ES-I3 (cell line): Measurements from ENCODE around the gene TMEM179B.
A peak's percentile ranks its signal among the peaks of the same experiment; 100 is the strongest.
"Not testable (repeated sequence)": the region's sequence is repeated elsewhere in the genome, so short reads cannot be mapped to it uniquely, and the experiment has no call there.

Source experiments
- H3K36me3 ChIP-seq: 2 replicates; pipeline ENCODE4 v1.6.1; 2013; ENCODE audit warnings: mild to moderate bottlenecking, low read length, control low read depth, moderate library complexity; ENCODE audit not compliant: insufficient read depth
- H3K4me1 ChIP-seq: 2 replicates; pipeline ENCODE4 v1.6.1; 2013; ENCODE audit warnings: mild to moderate bottlenecking, control low read depth, low read length; ENCODE audit not compliant: insufficient read depth
- H3K9ac ChIP-seq: 2 replicates; pipeline ENCODE4 v1.6.1; 2013; ENCODE audit warnings: low read depth, mild to moderate bottlenecking, low read length, moderate library complexity
- H3K9me3 ChIP-seq: 2 replicates; pipeline ENCODE4 v1.6.1; 2013; ENCODE audit warnings: mild to moderate bottlenecking, low read length, moderate library complexity; ENCODE audit not compliant: control insufficient read depth, insufficient read depth

The TMEM179B gene

GRCh38 chr11:62787005-62787759 lies at the start of gene TMEM179B:
TMEM179B (plus strand) TSS chr11:62787402; CDS start chr11:62787432, 30 bp downstream.
- Histone ChIP-seq H3K4me1 (peaks cover under 1% of the 10 kb centered on the region), H3K9me3 (no peaks in the 10 kb centered on the region), H3K36me3 (no peaks in the 10 kb centered on the region; the same call in 1 of the 2 replicates), H3K9ac (peak within 1 kb of the TSS; percentile 91)

- no peak overlapping the region; the same call in 1 of the 2 replicates for H3K9ac ChIP-seq
- H3K4me1 ChIP-seq, result no peaks in the 10 kb centered on the region
- peaks cover 10% of the 10 kb centered on the region for H3K36me3 ChIP-seq
- H3K9me3 ChIP-seq, result no peaks in the 10 kb centered on the region
These were observed 39.6 kb upstream of the TMEM179B start for GRCh38 chr11:62747475-62748160.

- H3K36me3 ChIP-seq, result peaks cover 16% of the 10 kb centered on the region
- H3K9me3 ChIP-seq, H3K9ac ChIP-seq, H3K4me1 ChIP-seq: not testable (repeated sequence)
These were observed 37.3 kb upstream of the TMEM179B start for GRCh38 chr11:62749931-62750330.

GRCh38 chr11:62752177-62752785 lies 34.9 kb upstream of the TMEM179B start:
- Histone ChIP-seq H3K36me3 (peaks cover 16% of the 10 kb centered on the region), H3K4me1 (no peaks in the 10 kb centered on the region; the same call in none of the 2 replicates), H3K9me3 (no peaks in the 10 kb centered on the region), H3K9ac (no peak overlapping the region)

- Histone ChIP-seq H3K9ac (peak overlapping the region; percentile 74; the same call in 1 of the 2 replicates), H3K36me3 (peaks cover 16% of the 10 kb centered on the region), H3K9me3 (no peaks in the 10 kb centered on the region), H3K4me1 (no peaks in the 10 kb centered on the region; the same call in none of the 2 replicates)
These were observed 34.0 kb upstream of the TMEM179B start for GRCh38 chr11:62752994-62753735.

GRCh38 chr11:62753736-62754603 lies 33.2 kb upstream of the TMEM179B start, which contains the start of gene ZBTB3:
ZBTB3 (minus strand) TSS chr11:62754160; CDS start chr11:62753664, 496 bp downstream.
- Histone ChIP-seq H3K9ac (peak within 1 kb of the TSS; percentile 74), H3K4me1 (peaks cover under 1% of the 10 kb centered on the region), H3K36me3 (peaks cover 15% of the 10 kb centered on the region), H3K9me3 (no peaks in the 10 kb centered on the region)

GRCh38 chr11:62755086-62755615 lies 32.1 kb upstream of the TMEM179B start:
- H3K9ac ChIP-seq, result no peak overlapping the region

GRCh38 chr11:62757846-62758788 lies 29.1 kb upstream of the TMEM179B start:
- Histone ChIP-seq H3K4me1 (peaks cover 6% of the 10 kb centered on the region), H3K9ac (peak overlapping the region; percentile 45), H3K36me3 (peaks cover 7% of the 10 kb centered on the region; the same call in 1 of the 2 replicates), H3K9me3 (no peaks in the 10 kb centered on the region)

More at GRCh38 chr11:62755086-62755615, 32.1 kb upstream of the TMEM179B start:
- peaks cover 3% of the 10 kb centered on the region for H3K4me1 ChIP-seq
- H3K9me3 ChIP-seq, result no peaks in the 10 kb centered on the region
- peaks cover 10% of the 10 kb centered on the region for H3K36me3 ChIP-seq

- H3K9me3 ChIP-seq, H3K4me1 ChIP-seq: not testable (repeated sequence)
- Histone ChIP-seq H3K36me3 (peaks cover 12% of the 10 kb centered on the region; the same call in 1 of the 2 replicates), H3K9ac (peak overlapping the region; percentile 22; the same call in 1 of the 2 replicates)
These were observed 26.4 kb upstream of the TMEM179B start for GRCh38 chr11:62760867-62761227.

GRCh38 chr11:62770778-62771143 lies 16.4 kb upstream of the TMEM179B start:
- Histone ChIP-seq H3K9me3 (no peaks in the 10 kb centered on the region), H3K36me3 (peaks cover 7% of the 10 kb centered on the region), H3K9ac (peak overlapping the region; percentile 66), H3K4me1 (no peaks in the 10 kb centered on the region; the same call in 1 of the 2 replicates)

- peak within 1 kb of the TSS; percentile 66 for H3K9ac ChIP-seq
- H3K9me3 ChIP-seq, result no peaks in the 10 kb centered on the region
- peaks cover 8% of the 10 kb centered on the region; the same call in 1 of the 2 replicates for H3K36me3 ChIP-seq
- no peaks in the 10 kb centered on the region; the same call in 1 of the 2 replicates for H3K4me1 ChIP-seq
These were observed 15.8 kb upstream of the TMEM179B start, which contains the start of gene TAF6L for GRCh38 chr11:62771144-62772021. TAF6L (plus strand) TSS chr11:62771396; CDS start chr11:62775784, 4,388 bp downstream.
